GM12891 (cell line): Measurements from ENCODE around the gene TBP.

Experiments
- POLR2AphosphoS5 ChIP-seq: IDR thresholded peaks from 2 replicates; pipeline ENCODE4 v1.6.1; 2011; ENCODE audit warnings: low read depth, low read length, control low read depth
- TAF1 ChIP-seq: IDR thresholded peaks from 2 replicates; pipeline ENCODE4 v1.6.1; 2011; ENCODE audit warnings: low read depth, low read length, control low read depth

DNA sequence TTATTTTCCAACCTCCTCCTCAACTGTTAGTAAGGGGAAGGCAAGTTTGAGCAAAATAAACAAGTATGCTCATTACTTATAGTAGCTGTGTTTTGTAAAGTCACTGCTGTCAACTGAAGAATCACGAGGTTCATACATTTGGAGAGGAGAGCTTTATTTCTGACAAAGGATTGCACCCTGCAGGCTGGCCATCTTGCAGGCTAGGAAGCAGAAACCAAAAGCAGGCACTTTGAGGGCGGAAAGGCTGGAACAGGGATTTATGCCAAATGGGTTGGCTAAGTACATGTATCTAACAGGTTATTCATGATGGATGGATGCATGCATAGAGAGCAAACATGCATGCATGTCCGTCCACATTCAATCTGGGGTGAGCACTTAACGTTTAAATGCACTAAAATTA, 47.7 kb upstream of the TBP start:
- TF ChIP-seq POLR2AphosphoS5, result no peak
- TF ChIP-seq TAF1, result no peak
